ENCODE results near the gene TRMT6. TPM values are rescaled to one million over a fixed set of nuclear protein-coding genes. Genes with fewer than 3 reads are reported as not detected.

TRMT6 gene
- total and polyA plus RNA-seq, 3 donors from 2014 or later: 21.4 to 25.1 (median 24.0) TPM

- TF ChIP-seq CTCF (IDR thresholded peaks at IDR 0.05) (no peak), POLR2A (IDR thresholded peaks at IDR 0.05) (no peak)
- no peaks in the 10 kb centered on the region for H3K4me1 ChIP-seq
- H3K27me3 ChIP-seq: no peaks in the 10 kb centered on the region
- H3K4me3 ChIP-seq: no peak overlapping the region
- no peak for DNase-seq
- no peaks in the 10 kb centered on the region for H3K9me3 ChIP-seq
- 71 to 78% methylated on average over 1 of the region's 1 CpG for WGBS, 2 donors
- H3K36me3 ChIP-seq (ENCODE audit: low read depth, missing control alignments): no peaks in the 10 kb centered on the region
- intact Hi-C loops (cut with DNase I; ENCODE audit: low total_unique reads): no loop called here
- H3K27ac ChIP-seq: no peak overlapping the region
Observed at GRCh38 chr20:5899444-5899843, 50.9 kb downstream of the TRMT6 start.

- intact Hi-C loops (cut with DNase I; ENCODE audit: low total_unique reads): no loop called here
- no peaks in the 10 kb centered on the region for H3K36me3 ChIP-seq (ENCODE audit: low read depth, missing control alignments)
- no peak for TF ChIP-seq POLR2A (IDR thresholded peaks at IDR 0.05)
- TF ChIP-seq CTCF (IDR thresholded peaks at IDR 0.05): no peak
- no peaks in the 10 kb centered on the region for H3K27me3 ChIP-seq
- H3K27ac ChIP-seq: no peak overlapping the region
- no peaks in the 10 kb centered on the region for H3K9me3 ChIP-seq
- no peak for DNase-seq
- WGBS, 2 donors: 82 to 87% methylated on average over 2 of the region's 2 CpGs
- no peak overlapping the region for H3K4me3 ChIP-seq
- H3K4me1 ChIP-seq: no peaks in the 10 kb centered on the region
Observed at GRCh38 chr20:5895626-5896025, 54.7 kb downstream of the TRMT6 start.

- no peak overlapping the region for H3K27ac ChIP-seq
- intact Hi-C loops (cut with DNase I; ENCODE audit: low total_unique reads): no loop called here
- H3K4me1 ChIP-seq: no peaks in the 10 kb centered on the region
- H3K36me3 ChIP-seq (ENCODE audit: low read depth, missing control alignments): no peaks in the 10 kb centered on the region
- no peaks in the 10 kb centered on the region for H3K9me3 ChIP-seq
- no peaks in the 10 kb centered on the region for H3K27me3 ChIP-seq
- no peak overlapping the region for H3K4me3 ChIP-seq
- no peak for DNase-seq
- WGBS, 2 donors: 77 to 92% methylated on average over 2 of the region's 2 CpGs
- TF ChIP-seq POLR2A (IDR thresholded peaks at IDR 0.05) (no peak), CTCF (IDR thresholded peaks at IDR 0.05) (no peak)
Observed at GRCh38 chr20:5893621-5894020, 56.7 kb downstream of the TRMT6 start.

GRCh38 chr20:5893052-5893451 is 57.3 kb downstream of the TRMT6 start:
- Histone ChIP-seq H3K9me3 (no peaks in the 10 kb centered on the region), H3K27me3 (no peaks in the 10 kb centered on the region), H3K4me1 (no peaks in the 10 kb centered on the region), H3K36me3 (ENCODE audit: low read depth, missing control alignments) (no peaks in the 10 kb centered on the region), H3K4me3 (no peak overlapping the region), H3K27ac (no peak overlapping the region)
- WGBS, 2 donors: 66 to 74% methylated on average over 3 of the region's 3 CpGs
- no peak for DNase-seq
- no peak for TF ChIP-seq CTCF (IDR thresholded peaks at IDR 0.05)
- TF ChIP-seq POLR2A (IDR thresholded peaks at IDR 0.05): no peak
- intact Hi-C loops (cut with DNase I; ENCODE audit: low total_unique reads): no loop called here

- DNase-seq: no peak
- H3K9me3 ChIP-seq: no peaks in the 10 kb centered on the region
- TF ChIP-seq POLR2A (IDR thresholded peaks at IDR 0.05): no peak
- no peak for TF ChIP-seq CTCF (IDR thresholded peaks at IDR 0.05)
- no peak overlapping the region for H3K4me3 ChIP-seq
- 61 to 74% methylated on average over 10 of the region's 10 CpGs for WGBS, 2 donors
- H3K27me3 ChIP-seq: no peaks in the 10 kb centered on the region
- no peaks in the 10 kb centered on the region for H3K4me1 ChIP-seq
- H3K27ac ChIP-seq: no peak overlapping the region
- intact Hi-C loops (cut with DNase I; ENCODE audit: low total_unique reads): no loop called here
- H3K36me3 ChIP-seq (ENCODE audit: low read depth, missing control alignments): no peaks in the 10 kb centered on the region
Observed at GRCh38 chr20:5890773-5891441, 59.4 kb downstream of the TRMT6 start.
